Measurements from ENCODE around the gene AFP. TPM values are rescaled to one million over a fixed set of nuclear protein-coding genes. Genes with fewer than 3 reads are reported as not detected.

Gene AFP
- total and polyA plus RNA-seq, 2 experiments from 2014 or later: 15,250 to 23,697 TPM

- 100% methylated on average over 1 of the region's 1 CpG for WGBS (ENCODE audit: low lambda C conversion rate, missing lambda C conversion rate)
- DNase-seq (ENCODE audit: low spot score): no peak
- H3K79me2 ChIP-seq: no peaks in the 10 kb centered on the region
- H3K9me2 ChIP-seq (replicated peaks; ENCODE audit: insufficient read depth): no peaks in the 10 kb centered on the region
- no peaks in the 10 kb centered on the region for H3K36me3 ChIP-seq (replicated peaks; ENCODE audit: insufficient read depth, low read depth)
- H3K4me1 ChIP-seq (ENCODE audit: insufficient read depth): peaks cover 4% of the 10 kb centered on the region
- no peaks in the 10 kb centered on the region for H4K20me1 ChIP-seq (ENCODE audit: insufficient read depth, poor library complexity, severe bottlenecking)
- no peak overlapping the region for H3K4me2 ChIP-seq
- H3K4me3 ChIP-seq: no peak overlapping the region
- no peaks in the 10 kb centered on the region for H3K9me3 ChIP-seq (ENCODE audit: low read depth)
- TF ChIP-seq CTCF (IDR thresholded peaks at IDR 0.05; ENCODE audit: poor library complexity): no peak
- TF ChIP-seq EZH2 (IDR thresholded peaks at IDR 0.05; ENCODE audit: borderline replicate concordance): no peak
- TF ChIP-seq EZH2phosphoT487 (IDR thresholded peaks at IDR 0.05; ENCODE audit: low read depth, severe bottlenecking, unreplicated experiment): no peak
- no peaks in the 10 kb centered on the region for H3K27me3 ChIP-seq
- H2AFZ ChIP-seq: no peak overlapping the region
- H3K27ac ChIP-seq: no peak overlapping the region
These were observed 29.5 kb upstream of the AFP start for GRCh38 chr4:73406548-73406875.

GRCh38 chr4:73407227-73407673, 28.8 kb upstream of the AFP start:
- H2AFZ ChIP-seq: no peak overlapping the region
- whole genome bisulfite sequencing (ENCODE audit: low lambda C conversion rate, missing lambda C conversion rate): 91% methylated on average over 2 of the region's 2 CpGs
- H3K36me3 ChIP-seq (replicated peaks; ENCODE audit: insufficient read depth, low read depth): no peaks in the 10 kb centered on the region
- H3K79me2 ChIP-seq: no peaks in the 10 kb centered on the region
- H4K20me1 ChIP-seq (ENCODE audit: insufficient read depth, poor library complexity, severe bottlenecking): no peaks in the 10 kb centered on the region
- no peak overlapping the region for H3K4me2 ChIP-seq
- no peak for DNase-seq (ENCODE audit: low spot score)
- H3K27me3 ChIP-seq: no peaks in the 10 kb centered on the region
- no peaks in the 10 kb centered on the region for H3K9me3 ChIP-seq (ENCODE audit: low read depth)
- H3K27ac ChIP-seq: no peak overlapping the region
- H3K4me3 ChIP-seq: no peak overlapping the region
- H3K9me2 ChIP-seq (replicated peaks; ENCODE audit: insufficient read depth): no peaks in the 10 kb centered on the region
- H3K4me1 ChIP-seq (ENCODE audit: insufficient read depth): peaks cover 4% of the 10 kb centered on the region
- no peak for TF ChIP-seq CTCF (IDR thresholded peaks at IDR 0.05; ENCODE audit: poor library complexity)
- TF ChIP-seq EZH2 (IDR thresholded peaks at IDR 0.05; ENCODE audit: borderline replicate concordance): no peak
- no peak for TF ChIP-seq EZH2phosphoT487 (IDR thresholded peaks at IDR 0.05; ENCODE audit: low read depth, severe bottlenecking, unreplicated experiment)

- TF ChIP-seq EZH2 (IDR thresholded peaks at IDR 0.05; ENCODE audit: borderline replicate concordance) (no peak), EZH2phosphoT487 (IDR thresholded peaks at IDR 0.05; ENCODE audit: low read depth, severe bottlenecking, unreplicated experiment) (no peak), CTCF (IDR thresholded peaks at IDR 0.05; ENCODE audit: poor library complexity) (no peak)
- 80% methylated on average over 4 of the region's 4 CpGs for WGBS (ENCODE audit: low lambda C conversion rate, missing lambda C conversion rate)
- Histone ChIP-seq H3K79me2 (no peaks in the 10 kb centered on the region), H3K4me1 (ENCODE audit: insufficient read depth) (peaks cover 4% of the 10 kb centered on the region), H3K4me2 (no peak overlapping the region), H4K20me1 (ENCODE audit: insufficient read depth, poor library complexity, severe bottlenecking) (no peaks in the 10 kb centered on the region), H3K27me3 (no peaks in the 10 kb centered on the region), H3K27ac (no peak overlapping the region), H3K9me2 (replicated peaks; ENCODE audit: insufficient read depth) (no peaks in the 10 kb centered on the region), H3K36me3 (replicated peaks; ENCODE audit: insufficient read depth, low read depth) (no peaks in the 10 kb centered on the region), H3K4me3 (no peak overlapping the region), H3K9me3 (ENCODE audit: low read depth) (no peaks in the 10 kb centered on the region), H2AFZ (no peak overlapping the region)
- no peak for DNase-seq (ENCODE audit: low spot score)
These were observed 27.7 kb upstream of the AFP start for GRCh38 chr4:73408181-73408867.
